ENCODE data around the gene KCTD1. TPM values are rescaled to one million over a fixed set of nuclear protein-coding genes. Genes with fewer than 3 reads are reported as not detected.

Gene KCTD1
- total RNA-seq, 1 donor from 2014 or later: 31.8 TPM

GRCh38 chr18:26503382-26503781 is 45.0 kb downstream of the KCTD1 start:
- Histone ChIP-seq H3K4me3 (ENCODE audit: insufficient read depth, low read depth, low read length) (no peak overlapping the region), H3K4me2 (ENCODE audit: low read length) (no peak overlapping the region), H3K27me3 (ENCODE audit: insufficient read depth, low read length) (no peaks in the 10 kb centered on the region), H2AFZ (ENCODE audit: low read depth, low read length) (no peak overlapping the region), H3K79me2 (ENCODE audit: insufficient read depth, low read length) (no peaks in the 10 kb centered on the region), H3K9ac (ENCODE audit: low read length) (no peak overlapping the region), H3K27ac (ENCODE audit: low read depth, low read length) (no peak overlapping the region), H3K4me1 (ENCODE audit: insufficient read depth, low read length) (no peaks in the 10 kb centered on the region), H3K36me3 (ENCODE audit: insufficient read depth, low read length) (no peaks in the 10 kb centered on the region), H3K9me3 (ENCODE audit: insufficient read depth, low read depth, low read length) (no peaks in the 10 kb centered on the region), H4K20me1 (ENCODE audit: insufficient read depth, low read length) (peaks cover 8% of the 10 kb centered on the region)
- no peak for TF ChIP-seq EZH2 (IDR thresholded peaks at IDR 0.05; ENCODE audit: insufficient read depth, low read length)
- TF ChIP-seq CTCF (IDR thresholded peaks at IDR 0.05; ENCODE audit: insufficient read depth, low read depth, low read length): no peak
- Mint-ChIP-seq H3K4me1 (ENCODE audit: low read depth, unreplicated experiment) (no peaks in the 10 kb centered on the region), H3K4me3 (ENCODE audit: unreplicated experiment) (no peak overlapping the region), H3K36me3 (ENCODE audit: low read depth, unreplicated experiment) (no peaks in the 10 kb centered on the region), H3K9me3 (ENCODE audit: unreplicated experiment) (no peaks in the 10 kb centered on the region), H3K27ac (ENCODE audit: unreplicated experiment) (no peak overlapping the region), H3K27me3 (ENCODE audit: low read depth, unreplicated experiment) (no peaks in the 10 kb centered on the region)
- no peak for FAIRE-seq
- DNase-seq (ENCODE audit: low read depth): no peak

- H3K4me2 ChIP-seq (ENCODE audit: low read length): no peak overlapping the region
- no peaks in the 10 kb centered on the region for H3K79me2 ChIP-seq (ENCODE audit: insufficient read depth, low read length)
- FAIRE-seq (no peak), DNase-seq (ENCODE audit: low read depth) (no peak)
- H3K36me3 Mint-ChIP-seq (ENCODE audit: low read depth, unreplicated experiment): no peaks in the 10 kb centered on the region
- H3K9me3 ChIP-seq (ENCODE audit: insufficient read depth, low read depth, low read length): no peaks in the 10 kb centered on the region
- H3K4me3 Mint-ChIP-seq (ENCODE audit: unreplicated experiment): no peak overlapping the region
- no peaks in the 10 kb centered on the region for H3K4me1 Mint-ChIP-seq (ENCODE audit: low read depth, unreplicated experiment)
- no peak for TF ChIP-seq CTCF (IDR thresholded peaks at IDR 0.05; ENCODE audit: insufficient read depth, low read depth, low read length)
- TF ChIP-seq EZH2 (IDR thresholded peaks at IDR 0.05; ENCODE audit: insufficient read depth, low read length): no peak
- no peaks in the 10 kb centered on the region for H3K36me3 ChIP-seq (ENCODE audit: insufficient read depth, low read length)
- no peaks in the 10 kb centered on the region for H3K4me1 ChIP-seq (ENCODE audit: insufficient read depth, low read length)
- no peak overlapping the region for H3K4me3 ChIP-seq (ENCODE audit: insufficient read depth, low read depth, low read length)
- no peak overlapping the region for H3K27ac ChIP-seq (ENCODE audit: low read depth, low read length)
- H4K20me1 ChIP-seq (ENCODE audit: insufficient read depth, low read length): peaks cover 3% of the 10 kb centered on the region
- no peaks in the 10 kb centered on the region for H3K27me3 ChIP-seq (ENCODE audit: insufficient read depth, low read length)
- no peaks in the 10 kb centered on the region for H3K9me3 Mint-ChIP-seq (ENCODE audit: unreplicated experiment)
- H3K27me3 Mint-ChIP-seq (ENCODE audit: low read depth, unreplicated experiment): no peaks in the 10 kb centered on the region
- H3K27ac Mint-ChIP-seq (ENCODE audit: unreplicated experiment): no peak overlapping the region
- H2AFZ ChIP-seq (ENCODE audit: low read depth, low read length): no peak overlapping the region
- no peak overlapping the region for H3K9ac ChIP-seq (ENCODE audit: low read length)
Measured at GRCh38 chr18:26502823-26503222, 45.5 kb downstream of the KCTD1 start.

GRCh38 chr18:26497866-26498265 is 50.5 kb downstream of the KCTD1 start:
- peaks cover 3% of the 10 kb centered on the region for H4K20me1 ChIP-seq (ENCODE audit: insufficient read depth, low read length)
- no peak overlapping the region for H3K4me2 ChIP-seq (ENCODE audit: low read length)
- Mint-ChIP-seq H3K4me3 (ENCODE audit: unreplicated experiment) (no peak overlapping the region), H3K36me3 (ENCODE audit: low read depth, unreplicated experiment) (peaks cover 5% of the 10 kb centered on the region), H3K27ac (ENCODE audit: unreplicated experiment) (no peak overlapping the region), H3K27me3 (ENCODE audit: low read depth, unreplicated experiment) (no peaks in the 10 kb centered on the region), H3K9me3 (ENCODE audit: unreplicated experiment) (no peaks in the 10 kb centered on the region), H3K4me1 (ENCODE audit: low read depth, unreplicated experiment) (no peaks in the 10 kb centered on the region)
- peak; percentile 27 for DNase-seq (ENCODE audit: low read depth)
- H3K36me3 ChIP-seq (ENCODE audit: insufficient read depth, low read length): no peaks in the 10 kb centered on the region
- H3K27ac ChIP-seq (ENCODE audit: low read depth, low read length): no peak overlapping the region
- H3K9ac ChIP-seq (ENCODE audit: low read length): no peak overlapping the region
- H3K4me3 ChIP-seq (ENCODE audit: insufficient read depth, low read depth, low read length): no peak overlapping the region
- no peaks in the 10 kb centered on the region for H3K9me3 ChIP-seq (ENCODE audit: insufficient read depth, low read depth, low read length)
- TF ChIP-seq CTCF (IDR thresholded peaks at IDR 0.05; ENCODE audit: insufficient read depth, low read depth, low read length): no peak
- FAIRE-seq: no peak
- H3K79me2 ChIP-seq (ENCODE audit: insufficient read depth, low read length): no peaks in the 10 kb centered on the region
- no peak overlapping the region for H2AFZ ChIP-seq (ENCODE audit: low read depth, low read length)
- no peaks in the 10 kb centered on the region for H3K27me3 ChIP-seq (ENCODE audit: insufficient read depth, low read length)
- H3K4me1 ChIP-seq (ENCODE audit: insufficient read depth, low read length): peaks cover 3% of the 10 kb centered on the region

All from astrocyte (in vitro differentiated cells and primary cell).